GM18498 (cell line): ENCODE data around the gene GAD1.

ENCODE experiments used
- ATAC-seq: cut with Tn5 transposase; IDR thresholded peaks from one replicate; pipeline ENCODE4 v1.9.1; 2021; ENCODE audit warnings: mild to moderate bottlenecking, moderate library complexity; ENCODE audit not compliant: unreplicated experiment

GAD1 gene

GRCh38 chr2:170817093-170818035, 677 bp downstream of the GAD1 start:
- ATAC-seq = no peak

GRCh38 chr2:170818036-170818751, 1.5 kb downstream of the GAD1 start:
- ATAC-seq = no peak

GRCh38 chr2:170818752-170819470, 2.2 kb downstream of the GAD1 start:
- no peak for ATAC-seq

- no peak for ATAC-seq
Observed at GRCh38 chr2:170819680-170820664, 3.3 kb downstream of the GAD1 start.

- no peak for ATAC-seq
Observed at GRCh38 chr2:170820757-170821530, 4.3 kb downstream of the GAD1 start.

- no peak for ATAC-seq
Observed at GRCh38 chr2:170821531-170822289, 5.0 kb downstream of the GAD1 start.

- no peak for ATAC-seq
Observed at GRCh38 chr2:170822290-170823087, 5.8 kb downstream of the GAD1 start.

- ATAC-seq = no peak
Observed at GRCh38 chr2:170823088-170823897, 6.6 kb downstream of the GAD1 start.

GRCh38 chr2:170823898-170824215, 7.2 kb downstream of the GAD1 start:
- no peak for ATAC-seq

GRCh38 chr2:170824526-170825015, 7.9 kb downstream of the GAD1 start:
- no peak for ATAC-seq

GRCh38 chr2:170827841-170828532, 11.3 kb downstream of the GAD1 start:
- ATAC-seq = no peak

GRCh38 chr2:170828533-170828916, 11.8 kb downstream of the GAD1 start:
- no peak for ATAC-seq

- ATAC-seq = no peak
Observed at GRCh38 chr2:170829036-170829435, 12.3 kb downstream of the GAD1 start.

GRCh38 chr2:170830166-170830565, 13.5 kb downstream of the GAD1 start:
- no peak for ATAC-seq

- ATAC-seq = no peak
Observed at GRCh38 chr2:170831115-170831514, 14.4 kb downstream of the GAD1 start.

- no peak for ATAC-seq
Observed at GRCh38 chr2:170836027-170836426, 19.3 kb downstream of the GAD1 start.
